Activated gamma-delta T cell (primary cell): ENCODE measurements around the gene MLYCD.
"Not testable (repeated sequence)": the region's sequence is repeated elsewhere in the genome, so short reads cannot be mapped to it uniquely, and the experiment has no call there.

Experiments
- DNase-seq: peaks from one replicate; lab custom pipeline; 2025; lab: John Stamatoyannopoulos, UW

The MLYCD gene

GRCh38 chr16:83939266-83939855, 40.4 kb downstream of the MLYCD start:
- no peak for DNase-seq

- no peak for DNase-seq
These were observed 41.2 kb downstream of the MLYCD start for GRCh38 chr16:83940119-83940518.

GRCh38 chr16:83940630-83941378, 41.9 kb downstream of the MLYCD start:
- DNase-seq, result no peak

GRCh38 chr16:83941546-83941945, 42.6 kb downstream of the MLYCD start:
- not testable (repeated sequence) for DNase-seq

GRCh38 chr16:83942074-83942473, 43.2 kb downstream of the MLYCD start:
- DNase-seq, result no peak

- no peak for DNase-seq
These were observed 44.0 kb downstream of the MLYCD start for GRCh38 chr16:83942815-83943515.

GRCh38 chr16:83943516-83944050, 44.7 kb downstream of the MLYCD start:
- DNase-seq, result no peak

GRCh38 chr16:83945587-83945986, 46.7 kb downstream of the MLYCD start:
- DNase-seq, result no peak

- no peak for DNase-seq
These were observed 47.4 kb downstream of the MLYCD start for GRCh38 chr16:83946154-83946780.

- DNase-seq, result no peak
These were observed 48.1 kb downstream of the MLYCD start for GRCh38 chr16:83946781-83947566.

GRCh38 chr16:83947642-83948234, 48.8 kb downstream of the MLYCD start:
- DNase-seq, result no peak

GRCh38 chr16:83948914-83949723, 50.2 kb downstream of the MLYCD start:
- no peak for DNase-seq

GRCh38 chr16:83949724-83950001, 50.7 kb downstream of the MLYCD start:
- no peak for DNase-seq

- DNase-seq, result not testable (repeated sequence)
These were observed 52.0 kb downstream of the MLYCD start for GRCh38 chr16:83950862-83951399.

GRCh38 chr16:83951544-83951943, 52.6 kb downstream of the MLYCD start:
- DNase-seq, result no peak

- no peak for DNase-seq
These were observed 53.6 kb downstream of the MLYCD start for GRCh38 chr16:83952587-83952939.

GRCh38 chr16:83952940-83953795, 54.3 kb downstream of the MLYCD start, which contains the start of gene OSGIN1:
Gene OSGIN1 (plus strand): TSS chr16:83953240. CDS start chr16:83957672, 4,432 bp downstream.
- no peak for DNase-seq

- no peak for DNase-seq
These were observed 55.1 kb downstream of the MLYCD start for GRCh38 chr16:83953796-83954576.
